ENCODE results near the gene TRPM1. TPM values are rescaled to one million over a fixed set of nuclear protein-coding genes. Genes with fewer than 3 reads are reported as not detected.
A peak's percentile ranks its signal among the peaks of the same experiment; 100 is the strongest.

Gene TRPM1
- total RNA-seq, 1 donor from 2014 or later = not detected

DNA sequence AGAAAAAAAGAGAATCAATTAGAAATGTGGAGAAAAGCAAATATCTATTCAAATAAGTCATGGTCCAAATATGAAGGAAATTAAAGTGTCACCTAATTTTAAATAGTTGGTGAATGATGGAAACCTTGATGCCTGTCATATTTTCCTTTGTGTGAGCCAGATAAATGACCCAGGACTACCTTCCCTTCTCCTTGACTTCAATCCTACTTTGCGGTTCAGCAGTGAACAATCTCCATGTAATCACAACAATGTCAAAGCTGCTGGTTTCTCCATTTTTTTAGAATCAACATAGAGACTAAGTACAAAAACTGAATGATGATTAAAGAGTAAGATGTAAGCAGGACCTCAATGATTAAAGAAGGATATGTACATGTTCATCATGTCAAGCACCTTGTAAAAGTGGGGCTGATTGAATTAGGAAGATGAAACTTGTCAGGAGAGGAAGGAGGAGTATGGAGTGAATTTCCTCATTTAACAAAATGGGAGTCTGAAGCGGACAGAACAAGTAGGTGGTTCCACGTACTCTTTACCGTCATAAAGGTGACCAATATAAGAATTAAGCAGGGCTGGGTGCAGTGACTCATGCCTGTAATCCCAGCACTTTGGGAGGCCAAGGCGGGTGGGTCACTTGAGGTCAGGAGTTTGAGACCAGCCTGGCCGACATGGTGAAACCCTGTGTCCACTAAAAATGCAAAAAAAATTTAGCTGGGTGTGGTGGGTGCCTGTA is 43.1 kb downstream of the TRPM1 start:
- H3K36me3 ChIP-seq = no peaks in the 10 kb centered on the region
- DNase-seq = no peak
- no peaks in the 10 kb centered on the region for H3K9me3 ChIP-seq
- H3K4me1 ChIP-seq = no peaks in the 10 kb centered on the region
- H3K27me3 ChIP-seq (ENCODE audit: low read depth) = no peaks in the 10 kb centered on the region
- no peak overlapping the region for H3K4me3 ChIP-seq
- intact Hi-C loops (cut with DNase I) = no loop called here
- ATAC-seq = no peak
- TF ChIP-seq, protein P1, sequence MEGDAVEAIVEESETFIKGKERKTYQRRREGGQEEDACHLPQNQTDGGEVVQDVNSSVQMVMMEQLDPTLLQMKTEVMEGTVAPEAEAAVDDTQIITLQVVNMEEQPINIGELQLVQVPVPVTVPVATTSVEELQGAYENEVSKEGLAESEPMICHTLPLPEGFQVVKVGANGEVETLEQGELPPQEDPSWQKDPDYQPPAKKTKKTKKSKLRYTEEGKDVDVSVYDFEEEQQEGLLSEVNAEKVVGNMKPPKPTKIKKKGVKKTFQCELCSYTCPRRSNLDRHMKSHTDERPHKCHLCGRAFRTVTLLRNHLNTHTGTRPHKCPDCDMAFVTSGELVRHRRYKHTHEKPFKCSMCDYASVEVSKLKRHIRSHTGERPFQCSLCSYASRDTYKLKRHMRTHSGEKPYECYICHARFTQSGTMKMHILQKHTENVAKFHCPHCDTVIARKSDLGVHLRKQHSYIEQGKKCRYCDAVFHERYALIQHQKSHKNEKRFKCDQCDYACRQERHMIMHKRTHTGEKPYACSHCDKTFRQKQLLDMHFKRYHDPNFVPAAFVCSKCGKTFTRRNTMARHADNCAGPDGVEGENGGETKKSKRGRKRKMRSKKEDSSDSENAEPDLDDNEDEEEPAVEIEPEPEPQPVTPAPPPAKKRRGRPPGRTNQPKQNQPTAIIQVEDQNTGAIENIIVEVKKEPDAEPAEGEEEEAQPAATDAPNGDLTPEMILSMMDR (IDR thresholded peaks at IDR 0.05) = no peak
- no peak overlapping the region for H3K27ac ChIP-seq

DNA sequence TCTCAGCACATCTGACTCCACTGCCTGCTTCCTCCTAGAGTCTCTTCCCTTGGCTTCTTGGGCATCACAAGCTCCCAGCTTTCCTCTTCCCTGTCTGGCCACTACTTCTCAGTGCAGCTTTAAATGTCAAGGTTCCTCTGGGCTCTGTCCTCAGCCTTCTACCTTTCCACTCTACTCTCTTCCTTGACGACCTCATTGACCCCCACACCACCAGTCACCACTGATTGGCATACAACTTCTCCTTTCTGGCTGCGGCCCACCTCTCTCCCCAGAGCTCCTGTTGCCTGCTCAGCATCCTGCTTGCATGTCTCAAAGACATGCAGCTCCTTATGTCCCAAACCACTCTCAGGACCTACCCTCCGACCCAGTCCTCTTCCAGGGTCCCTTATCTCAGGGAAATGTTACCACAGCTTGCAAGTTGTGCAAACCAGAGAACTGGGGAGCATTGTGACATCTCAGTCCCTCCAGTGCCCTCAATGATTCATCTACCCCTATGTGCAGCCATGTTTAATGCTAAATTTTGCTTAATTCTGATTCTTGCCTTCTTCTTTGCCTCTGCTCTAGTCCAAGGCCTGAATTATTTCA is 49.9 kb downstream of the TRPM1 start:
- Histone ChIP-seq H3K27me3 (ENCODE audit: low read depth) (no peaks in the 10 kb centered on the region), H3K27ac (no peak overlapping the region), H3K4me1 (peaks cover 17% of the 10 kb centered on the region), H3K9me3 (no peaks in the 10 kb centered on the region), H3K4me3 (no peak overlapping the region), H3K36me3 (no peaks in the 10 kb centered on the region)
- intact Hi-C loops (cut with DNase I) = no loop called here
- no peak for DNase-seq
- TF ChIP-seq, protein P1 (IDR thresholded peaks at IDR 0.05) = no peak
- peak in 1 of 2 donors; percentile 28 for ATAC-seq

DNA sequence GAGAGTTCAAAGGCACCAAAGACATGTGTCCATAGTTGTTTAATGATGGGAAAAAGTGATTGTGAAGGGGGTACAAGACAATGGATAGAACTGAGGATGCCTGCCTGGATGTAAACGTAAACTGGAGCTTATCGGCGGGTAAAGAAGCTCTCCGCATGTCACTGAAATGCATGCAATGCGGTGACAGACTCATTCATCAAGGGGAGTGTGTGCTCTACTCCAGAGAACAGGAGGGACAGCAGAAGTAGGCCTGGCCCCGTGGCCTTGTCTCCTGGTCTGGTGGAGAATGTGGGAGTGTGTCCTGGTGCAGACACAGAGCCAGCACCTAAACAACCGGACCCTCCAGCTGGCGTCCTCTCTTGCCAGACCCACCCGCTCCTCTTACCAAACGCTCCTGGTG is 50.6 kb downstream of the TRPM1 start:
- DNase-seq (no peak), ATAC-seq (no peak)
- Histone ChIP-seq H3K9me3 (no peaks in the 10 kb centered on the region), H3K27ac (no peak overlapping the region), H3K4me1 (peaks cover 17% of the 10 kb centered on the region), H3K27me3 (ENCODE audit: low read depth) (no peaks in the 10 kb centered on the region), H3K36me3 (no peaks in the 10 kb centered on the region), H3K4me3 (no peak overlapping the region)
- intact Hi-C loops (cut with DNase I) = no loop called here
- TF ChIP-seq, protein P1 (IDR thresholded peaks at IDR 0.05) = no peak

DNA sequence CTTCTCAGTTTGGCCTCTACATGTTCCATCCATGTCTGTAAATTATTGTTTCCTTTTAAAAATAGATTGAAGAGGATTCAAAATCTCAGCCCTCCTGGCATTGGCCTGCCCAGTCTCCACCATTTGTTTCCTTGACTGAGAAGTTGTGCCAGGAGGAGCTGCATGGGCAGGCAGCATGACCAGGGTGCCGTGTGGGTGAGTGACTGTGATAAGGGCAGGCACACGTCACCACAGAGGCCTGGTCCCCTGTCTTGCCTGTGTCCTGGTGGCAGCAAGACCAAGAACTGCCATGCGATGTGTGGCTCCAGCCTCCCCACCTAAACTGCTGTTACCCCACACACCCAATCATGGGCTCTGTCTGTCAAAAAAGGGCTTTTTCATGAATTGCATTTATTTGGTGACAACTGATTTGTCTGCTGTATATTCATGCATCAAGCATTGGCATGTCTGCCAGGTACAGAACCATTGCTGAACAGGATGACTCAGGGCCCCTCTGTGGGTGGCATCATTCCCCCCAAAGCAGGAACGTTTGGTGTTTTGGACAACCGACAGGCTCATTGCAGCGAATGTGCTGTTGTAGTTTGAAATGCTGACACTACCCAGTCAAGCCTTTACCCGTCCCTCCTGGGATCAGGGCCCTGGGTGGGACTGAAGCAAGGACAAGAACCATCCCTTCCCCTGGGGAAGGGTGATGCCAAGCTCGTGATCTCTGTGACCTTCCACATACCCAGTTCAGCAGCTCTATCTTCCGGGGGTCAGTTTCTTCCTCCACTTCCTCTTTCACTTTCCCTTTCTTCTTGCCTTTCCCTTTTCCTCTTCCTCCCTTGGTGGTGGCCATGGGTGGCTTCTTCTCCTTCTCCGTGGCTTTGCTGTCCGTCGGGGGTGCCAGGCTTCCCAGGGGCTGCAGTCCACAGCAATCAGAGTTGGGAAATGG is 51.6 kb downstream of the TRPM1 start:
- TF ChIP-seq, protein P1 (IDR thresholded peaks at IDR 0.05) = no peak
- intact Hi-C loops (cut with DNase I) = no loop called here
- peaks cover 17% of the 10 kb centered on the region for H3K4me1 ChIP-seq
- peak overlapping the region; percentile 14 for H3K27ac ChIP-seq
- no peak overlapping the region for H3K4me3 ChIP-seq
- DNase-seq (no peak), ATAC-seq (peak; percentile 64 to 65)
- no peaks in the 10 kb centered on the region for H3K9me3 ChIP-seq
- H3K27me3 ChIP-seq (ENCODE audit: low read depth) = no peaks in the 10 kb centered on the region
- H3K36me3 ChIP-seq = no peaks in the 10 kb centered on the region

DNA sequence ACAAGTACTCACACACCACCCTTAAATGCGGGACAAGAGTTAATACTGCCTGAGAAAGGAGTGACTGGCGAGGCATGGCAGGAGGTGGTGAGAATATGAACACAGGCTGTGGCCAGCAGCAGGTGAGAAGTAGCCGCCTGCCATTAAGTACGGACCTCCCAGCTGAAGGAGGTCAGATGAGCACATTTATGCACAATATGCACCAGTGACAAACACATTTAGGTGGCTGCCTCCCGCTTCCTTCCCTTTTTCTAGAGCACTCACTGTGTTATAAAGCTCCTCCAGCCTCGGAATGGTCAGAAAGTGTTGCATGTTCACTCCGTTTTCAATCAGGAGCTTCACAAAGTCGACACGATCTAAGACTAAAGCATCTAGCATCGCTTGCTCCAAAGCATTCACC is 52.4 kb downstream of the TRPM1 start:
- ATAC-seq = peak; percentile 31 to 34
- no peaks in the 10 kb centered on the region for H3K36me3 ChIP-seq
- no peak overlapping the region for H3K27ac ChIP-seq
- no peaks in the 10 kb centered on the region for H3K27me3 ChIP-seq (ENCODE audit: low read depth)
- no peak overlapping the region for H3K4me3 ChIP-seq
- H3K4me1 ChIP-seq = peaks cover 17% of the 10 kb centered on the region
- no peaks in the 10 kb centered on the region for H3K9me3 ChIP-seq
- intact Hi-C loops (cut with DNase I) = no loop called here
- no peak for DNase-seq
- TF ChIP-seq, protein P1 (IDR thresholded peaks at IDR 0.05) = no peak

Data from lower lobe of right lung (tissue), 2 donors.